Heart left ventricle (tissue), 16 donors: ENCODE data around the gene TOX2. TPM values are rescaled to one million over a fixed set of nuclear protein-coding genes. Genes with fewer than 3 reads are reported as not detected.
A peak's percentile ranks its signal among the peaks of the same experiment; 100 is the strongest.

Source experiments
- ATAC-seq, 4 donors: fragments of 200-7000 bp; cut with Tn5 transposase; one replicate each; pipeline ENCODE4 v1.9.1; 2020 to 2022; ENCODE audit warnings: moderate library complexity in 4 of 4, mild to moderate bottlenecking in 3 of 4, moderate number of reproducible peaks in 1 of 4
- DNase-seq, 5 donors: peaks; one replicate each; pipeline ENCODE4 v3.0.0-alpha.2; 2020
- H3K27ac ChIP-seq, 12 donors: fragments of 200-600 bp; sonication (generic) in 4 of 12; one replicate each; pipeline versions ENCODE4 v1.5.0 to v1.8.0; 2016 to 2022; ENCODE audit warnings: mild to moderate bottlenecking in 2 of 12
- H3K27me3 ChIP-seq, 9 donors: fragments of 200-600 bp; sonication (generic) in 2 of 9; one replicate each; pipeline versions ENCODE4 v1.5.1 to v1.8.0; 2016 to 2022; ENCODE audit warnings: mild to moderate bottlenecking in 3 of 9
- H3K36me3 ChIP-seq, 9 donors: fragments of 200-600 bp; sonication (generic) in 2 of 9; one replicate each; pipeline versions ENCODE4 v1.5.0 to v1.8.0; 2018 to 2022; ENCODE audit warnings: mild to moderate bottlenecking in 2 of 9
- H3K4me1 ChIP-seq, 12 donors: fragments of 200-600 bp; sonication (generic) in 4 of 12; one replicate each; pipeline versions ENCODE4 v1.5.0 to v1.8.0; 2016 to 2022; ENCODE audit warnings: mild to moderate bottlenecking in 3 of 12
- H3K4me3 ChIP-seq, 12 donors: fragments of 200-600 bp; sonication (generic) in 4 of 12; one replicate each; pipeline versions ENCODE4 v1.5.0 to v1.8.0; 2017 to 2022; ENCODE audit warnings: mild to moderate bottlenecking in 9 of 12, moderate library complexity in 4 of 12
- H3K9me3 ChIP-seq, 12 donors: fragments of 200-600 bp; sonication (generic) in 4 of 12; one replicate each; pipeline versions ENCODE4 v1.5.0 to v1.8.0; 2016 to 2022; ENCODE audit warnings: mild to moderate bottlenecking in 1 of 12
- CTCF ChIP-seq, 12 donors: fragments of 200-600 bp; sonication (generic) in 4 of 12; IDR thresholded peaks; one replicate each; pipeline versions ENCODE4 v1.5.0 to v1.8.0; 2018 to 2022; ENCODE audit warnings: antibody characterized with exemption in 12 of 12, mild to moderate bottlenecking in 5 of 12
- POLR2A ChIP-seq, 2 donors: fragments of 450-650 bp; IDR thresholded peaks; one replicate each; pipeline ENCODE4 v1.6.1; 2017; ENCODE audit warnings: antibody characterized with exemption in 2 of 2, mild to moderate bottlenecking in 2 of 2, moderate library complexity in 2 of 2
- WGBS, 4 donors: extraction: QIAGEN DNeasy Blood & Tissue Kit in 2 of 4; methylation state at CpG; one replicate each; pipeline versions ENCODE4 v1.1.5 to v1.1.7; 2013 to 2018; 5-methylcytosine and 5-hydroxymethylcytosine counted together
- intact Hi-C, 10 donors: fragments of 100-400 bp; cut with DNase I; formaldehyde crosslinking; loops; one replicate each; pipeline versions ENCODE4 v1.11.1 to v1.14.2; 2022
- polyA plus RNA-seq, 2 donors: library from polyadenylated mRNA; stranded (reverse); fragments of 200-250 nt; gene quantifications; one replicate each; pipeline ENCODE4 v1.2.3, GENCODE V29; 2013
- total RNA-seq, 9 donors: library from RNA; depleted of rRNA in 2 of 9; stranded (reverse); fragments of >200 nt in 2 of 9; fragmentation: NEBNext Ultra II Directional in 3 of 9; extraction: Animal tissue kit (Norgen Biotek cat#: 25700) in 3 of 9; gene quantifications; one replicate each; pipeline versions ENCODE4 v1.1.0 to v1.2.4, GENCODE V29; 2016 to 2023
- donor health status: ischemic (EF 13 %, LVEDD 7.1; RV severe dilation, severe dysfunction).
- donor health status: healthy with polysubstance abuse.
- donor health status: DM: no; HTN: yes; CAD: no.
- donor health status: DM: no; HTN: no; CAD: no.
- donor health status: ischemic (EF 25% LVEDD 6.9; RV normal size, moderate dysfunction).
- donor health status: ischemic (EF 25% LVEDD 5.7; RV mildly dilated, moderate dysfunction).
- donor health status: healthy.
- donor health status: DM: yes; HTN: yes; CAD: no.
- donor health status: ischemic (EF 35%, LVEDD 5.7; RV mildly dilated, moderate dysfunction).
- donor health status: nonischemic (EF 11% LVEDD 7.7; RV severe dilation, severe dysfunction).
- donor health status: DM: yes; HTN: yes; CAD: no.
- donor health status: PGD.
- donor health status: ischemic (EF 29% LVEDD 5.4; RV normal size, mild dysfunction).
- donor health status: nonischemic (EF 23%, LVEDD 6.1; RV moderate dilation, normal function).

The TOX2 gene
- total and polyA plus RNA-seq, 11 donors, result 0.53 to 3.0 (median 0.91) TPM

GRCh38 chr20:44014807-44015732 lies 100.4 kb downstream of the TOX2 start:
- 48 to 54% (median 52%) methylated on average over 16 to 17 of the region's 17 CpGs for WGBS, 4 donors
- no peaks in the 10 kb centered on the region for H3K36me3 ChIP-seq
- intact Hi-C loops, result no loop called here
- peak overlapping the region in 2 of 12 donors; percentile 8 to 54 for H3K27ac ChIP-seq
- TF ChIP-seq CTCF (IDR thresholded peaks at IDR 0.05), result no peak
- no peak for TF ChIP-seq POLR2A (IDR thresholded peaks at IDR 0.05)
- H3K4me3 ChIP-seq, result peak overlapping the region in 2 of 12 donors; percentile 4 to 7
- H3K9me3 ChIP-seq, result no peaks in the 10 kb centered on the region
- peaks cover 0 to 33% (median 4%) of the 10 kb centered on the region in 12 donors for H3K4me1 ChIP-seq
- H3K27me3 ChIP-seq, result peaks cover 0 to 44% (median 5%) of the 10 kb centered on the region in 9 donors
- ATAC-seq (no peak), DNase-seq (no peak)

GRCh38 chr20:44015733-44016103 lies 101.1 kb downstream of the TOX2 start:
- DNase-seq, result no peak
- WGBS, 4 donors, result 41 to 54% (median 46%) methylated on average over 9 of the region's 9 CpGs
- intact Hi-C loops, result no loop called here
- peak overlapping the region in 1 of 12 donors; percentile 49 for H3K27ac ChIP-seq
- no peaks in the 10 kb centered on the region for H3K36me3 ChIP-seq
- H3K4me3 ChIP-seq, result no peak overlapping the region
- no peak for ATAC-seq
- no peak for TF ChIP-seq POLR2A (IDR thresholded peaks at IDR 0.05)
- TF ChIP-seq CTCF (IDR thresholded peaks at IDR 0.05), result no peak
- no peaks in the 10 kb centered on the region for H3K9me3 ChIP-seq
- peaks cover 0 to 39% (median 4%) of the 10 kb centered on the region in 12 donors for H3K4me1 ChIP-seq
- H3K27me3 ChIP-seq, result peaks cover 0 to 49% (median 5%) of the 10 kb centered on the region in 9 donors

DNA sequence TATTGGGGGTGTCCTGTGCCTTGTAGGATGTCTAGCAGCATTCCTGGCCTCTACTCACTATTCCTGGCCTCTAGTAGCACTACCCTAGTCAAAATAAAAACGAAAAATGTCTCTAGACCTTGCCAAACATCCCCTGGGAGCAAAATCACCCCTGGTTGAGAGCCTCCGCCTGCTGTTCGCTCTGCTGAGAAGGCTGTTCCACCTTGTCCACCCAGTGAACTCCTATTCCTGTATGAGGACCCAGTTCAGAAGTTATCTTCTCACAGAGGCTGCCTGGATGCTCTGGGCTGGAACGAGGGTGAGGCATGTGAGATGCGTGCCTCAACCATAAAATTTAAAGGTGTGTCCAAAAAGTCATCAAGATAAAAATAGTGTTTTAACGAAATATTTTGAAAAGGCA lies 101.9 kb downstream of the TOX2 start:
- H3K9me3 ChIP-seq, result no peaks in the 10 kb centered on the region
- TF ChIP-seq CTCF (IDR thresholded peaks at IDR 0.05), result no peak
- no peak for TF ChIP-seq POLR2A (IDR thresholded peaks at IDR 0.05)
- H3K4me1 ChIP-seq, result peaks cover 0 to 33% (median 4%) of the 10 kb centered on the region in 12 donors
- intact Hi-C loops, result no loop called here
- ATAC-seq (no peak), DNase-seq (no peak)
- no peak overlapping the region for H3K4me3 ChIP-seq
- H3K27ac ChIP-seq, result peak overlapping the region in 1 of 12 donors; percentile 49
- peaks cover 0 to 49% (median 5%) of the 10 kb centered on the region in 9 donors for H3K27me3 ChIP-seq
- H3K36me3 ChIP-seq, result no peaks in the 10 kb centered on the region
- WGBS, 4 donors, result 83 to 86% (median 85%) methylated on average over 6 of the region's 6 CpGs

GRCh38 chr20:44017211-44017610 lies 102.6 kb downstream of the TOX2 start:
- H3K36me3 ChIP-seq, result no peaks in the 10 kb centered on the region
- WGBS, 4 donors, result 91 to 93% (median 91%) methylated on average over 11 of the region's 11 CpGs
- H3K27me3 ChIP-seq, result peaks cover 0 to 48% (median 5%) of the 10 kb centered on the region in 9 donors
- ATAC-seq, result no peak
- TF ChIP-seq POLR2A (IDR thresholded peaks at IDR 0.05) (no peak), CTCF (IDR thresholded peaks at IDR 0.05) (no peak)
- intact Hi-C loops, result no loop called here
- H3K9me3 ChIP-seq, result no peaks in the 10 kb centered on the region
- DNase-seq, result no peak
- no peak overlapping the region for H3K4me3 ChIP-seq
- peaks cover 0 to 32% (median 4%) of the 10 kb centered on the region in 12 donors for H3K4me1 ChIP-seq
- H3K27ac ChIP-seq, result peak overlapping the region in 1 of 12 donors; percentile 77
